Body of pancreas (tissue), 4 donors: Measurements from ENCODE around the gene NRARP. TPM values are rescaled to one million over a fixed set of nuclear protein-coding genes. Genes with fewer than 3 reads are reported as not detected.

Experiments
- ATAC-seq: fragments of 150-250 bp; one replicate; pipeline ENCODE4 v1.9.1; 2016
- DNase-seq, 4 donors: peaks; one replicate each; pipeline ENCODE4 v3.0.0-alpha.2; 2019
- H3K27ac ChIP-seq, 4 donors: fragments of 200-600 bp; sonication (generic); 1 replicate in 3 of 4; 2 replicates in 1 of 4; pipeline versions ENCODE4 v1.5.1 to v1.6.1; 2016 to 2019; ENCODE audit warnings: mild to moderate bottlenecking in 1 of 4, mixed read lengths in 1 of 4, moderate library complexity in 1 of 4
- H3K27me3 ChIP-seq, 2 donors: fragments of 200-600 bp; sonication (generic); one replicate each; pipeline ENCODE4 v1.6.0; 2016; ENCODE audit warnings: mild to moderate bottlenecking in 1 of 2
- H3K36me3 ChIP-seq, 2 donors: fragments of 200-600 bp; sonication (generic); replicated peaks in 1 of 2; 2 replicates each; pipeline ENCODE4 v1.5.1; 2016; ENCODE audit warnings: low read depth in 2 of 2; ENCODE audit not compliant: insufficient read depth in 1 of 2
- H3K4me1 ChIP-seq: fragments of 200-600 bp; sonication (generic); one replicate; pipeline ENCODE4 v1.6.0; 2016
- H3K4me3 ChIP-seq, 2 donors: fragments of 200-600 bp; sonication (generic); 1 replicate in 1 of 2; 2 replicates in 1 of 2; pipeline ENCODE4 v1.5.1; 2016 to 2019
- H3K9me3 ChIP-seq, 3 donors: fragments of 200-600 bp; sonication (generic); 1 replicate in 2 of 3; 2 replicates in 1 of 3; pipeline ENCODE4 v1.5.1; 2016
- CTCF ChIP-seq, 7 experiments: fragments of 450-650 bp in 4 of 7; fragments of 200-600 bp in 3 of 7; sonication (generic) in 3 of 7; IDR thresholded peaks; one replicate each; pipeline ENCODE4 v1.5.1; 2016 to 2019; ENCODE audit warnings: antibody characterized with exemption in 7 of 7
- POLR2A ChIP-seq, 3 donors: fragments of 450-650 bp; IDR thresholded peaks; one replicate each; pipeline ENCODE4 v1.6.1; 2016; ENCODE audit warnings: antibody characterized with exemption in 3 of 3, mild to moderate bottlenecking in 2 of 3
- WGBS, 2 donors: methylation state at CpG; one replicate each; pipeline ENCODE4 v1.1.5; 2017; 5-methylcytosine and 5-hydroxymethylcytosine counted together
- intact Hi-C: fragments of 100-400 bp; cut with DNase I; formaldehyde crosslinking; loops from one replicate; pipeline ENCODE4 v1.15.1; 2023
- total RNA-seq, 2 donors: library from RNA; depleted of rRNA; stranded (reverse); fragments of >200 nt; gene quantifications; one replicate each; pipeline ENCODE4 v1.1.0, GENCODE V29; 2016

NRARP gene
- total RNA-seq, 2 donors from 2014 or later, result 18.4 to 24.4 TPM

- Histone ChIP-seq H3K27ac (no peak overlapping the region), H3K36me3 (no peaks in the 10 kb centered on the region), H3K4me1 (peaks cover 46% of the 10 kb centered on the region), H3K9me3 (no peaks in the 10 kb centered on the region), H3K4me3 (no peak overlapping the region), H3K27me3 (no peaks in the 10 kb centered on the region)
- ATAC-seq (no peak), DNase-seq (no peak)
- 88 to 92% methylated on average over 10 to 22 of the region's 22 CpGs for WGBS, 2 donors
- TF ChIP-seq CTCF (IDR thresholded peaks at IDR 0.05) (no peak), POLR2A (IDR thresholded peaks at IDR 0.05) (no peak)
- intact Hi-C loops, result no loop called here
Measured at GRCh38 chr9:137251490-137252268, 50.4 kb downstream of the NRARP start.

GRCh38 chr9:137251194-137251461 is 50.9 kb downstream of the NRARP start, which contains the start of gene STPG3:
STPG3 (plus strand) TSS chr9:137251286; CDS start chr9:137251287, 1 bp downstream.
- no peak for DNase-seq
- no peaks in the 10 kb centered on the region for H3K27me3 ChIP-seq
- no peaks in the 10 kb centered on the region for H3K36me3 ChIP-seq
- peaks cover 41% of the 10 kb centered on the region for H3K4me1 ChIP-seq
- no peak within 1 kb of the TSS for H3K4me3 ChIP-seq
- no peaks in the 10 kb centered on the region for H3K9me3 ChIP-seq
- TF ChIP-seq POLR2A (IDR thresholded peaks at IDR 0.05), result no peak
- TF ChIP-seq CTCF (IDR thresholded peaks at IDR 0.05), result no peak
- H3K27ac ChIP-seq, result peak within 1 kb of the TSS in 2 of 4 donors; percentile 18 to 45
- intact Hi-C loops, result no loop called here
- WGBS, 2 donors, result 74 to 83% methylated on average over 4 of the region's 4 CpGs
- ATAC-seq, result no peak

- H3K27me3 ChIP-seq, result no peaks in the 10 kb centered on the region
- no peaks in the 10 kb centered on the region for H3K9me3 ChIP-seq
- intact Hi-C loops, result no loop called here
- ATAC-seq (no peak), DNase-seq (peak in 2 of 4 donors; percentile 47 to 54)
- TF ChIP-seq CTCF (IDR thresholded peaks at IDR 0.05) (no peak), POLR2A (IDR thresholded peaks at IDR 0.05) (no peak)
- WGBS, 2 donors, result 54 to 63% methylated on average over 7 to 16 of the region's 18 CpGs
- H3K4me3 ChIP-seq, result no peak overlapping the region
- H3K27ac ChIP-seq, result peak overlapping the region in 2 of 4 donors; percentile 18 to 45
- H3K4me1 ChIP-seq, result peaks cover 37% of the 10 kb centered on the region
- H3K36me3 ChIP-seq, result no peaks in the 10 kb centered on the region
Measured at GRCh38 chr9:137250329-137251193, 51.5 kb downstream of the NRARP start.

Other genes starting within 250 kb of the NRARP start
- 1 to 10 TPM; 1.3 to 1.6 TPM for gene ENTPD2, start 248.2 kb downstream of the NRARP start, total RNA-seq
- gene SAPCD2, start 231.7 kb downstream of the NRARP start, total RNA-seq, result under 1 TPM; 0.66 to 0.78 TPM
- 1 to 10 TPM; 7.8 to 8.2 TPM for gene UAP1L1, start 224.8 kb downstream of the NRARP start, total RNA-seq
- gene MAN1B1, start 215.3 kb downstream of the NRARP start, total RNA-seq, result 10 to 100 TPM; 32.6 to 34.2 TPM
- 100 to 1,000 TPM; 137 to 171 TPM for gene DPP7, start 187.5 kb downstream of the NRARP start, total RNA-seq
- not detected for gene GRIN1, start 163.1 kb downstream of the NRARP start, total RNA-seq
- gene LRRC26, start 132.2 kb downstream of the NRARP start, total RNA-seq, result 1 to 10 TPM in 1 of 2 donors, not detected in 1; 1.3 TPM
- gene TMEM210, start 130.2 kb downstream of the NRARP start, total RNA-seq, result not detected
- gene ANAPC2, start 113.7 kb downstream of the NRARP start, total RNA-seq, result 10 to 100 TPM; 24.1 to 51.7 TPM
- 10 to 100 TPM; 62.3 to 79.1 TPM for gene SSNA1, start 113.6 kb downstream of the NRARP start, total RNA-seq
- gene TPRN, start 101.5 kb downstream of the NRARP start, total RNA-seq, result 10 to 100 TPM; 90.0 to 91.3 TPM
- gene TMEM203, start 96.6 kb downstream of the NRARP start, total RNA-seq, result 10 to 100 TPM; 11.9 to 18.1 TPM
- 10 to 100 TPM; 17.1 to 22.7 TPM for gene NDOR1, start 96.6 kb downstream of the NRARP start, total RNA-seq
- 10 to 100 TPM in 1 of 2 donors, under 1 TPM in 1; 0.78 to 14.5 TPM for gene RNF208, start 80.0 kb downstream of the NRARP start, total RNA-seq
- gene CYSRT1, start 77.1 kb downstream of the NRARP start, total RNA-seq, result not detected
- gene RNF224, start 74.8 kb downstream of the NRARP start, total RNA-seq, result under 1 TPM in 1 of 2 donors, not detected in 1; 0.26 TPM
- gene SLC34A3, start 71.4 kb downstream of the NRARP start, total RNA-seq, result under 1 TPM in 1 of 2 donors, not detected in 1; 0.33 TPM
- gene TUBB4B, start 61.0 kb downstream of the NRARP start, total RNA-seq, result 100 to 1,000 TPM in 1 of 2 donors, 10 to 100 TPM in 1; 79.1 to 171 TPM
- not detected for gene STPG3, start 51.0 kb downstream of the NRARP start, total RNA-seq
- gene NELFB, start 46.9 kb downstream of the NRARP start, total RNA-seq, result 10 to 100 TPM; 31.3 to 34.2 TPM
- 10 to 100 TPM in 1 of 2 donors, 1 to 10 TPM in 1; 9.9 to 12.2 TPM for gene TOR4A, start 24.5 kb downstream of the NRARP start, total RNA-seq
- 10 to 100 TPM; 23.3 to 34.9 TPM for gene EXD3, start 120.9 kb upstream of the NRARP start, total RNA-seq
- 10 to 100 TPM in 1 of 2 donors, 1 to 10 TPM in 1; 7.3 to 12.9 TPM for gene NOXA1, start 121.1 kb upstream of the NRARP start, total RNA-seq
- 1 to 10 TPM; 2.0 to 2.3 TPM for gene ENTPD8, start 139.1 kb upstream of the NRARP start, total RNA-seq
- 10 to 100 TPM; 65.4 to 65.9 TPM for gene NSMF, start 157.1 kb upstream of the NRARP start, total RNA-seq
- 10 to 100 TPM; 16.1 to 27.7 TPM for gene PNPLA7, start 248.1 kb upstream of the NRARP start, total RNA-seq
- gene MRPL41, start 249.6 kb upstream of the NRARP start, total RNA-seq, result 10 to 100 TPM; 32.9 to 37.2 TPM